ENCODE data around the gene NLN. TPM values are rescaled to one million over a fixed set of nuclear protein-coding genes. Genes with fewer than 3 reads are reported as not detected.
"Not testable (repeated sequence)": the region's sequence is repeated elsewhere in the genome, so short reads cannot be mapped to it uniquely, and the experiment has no call there.

The NLN gene
- total and polyA plus RNA-seq, 2 donors (not counting 1 experiment from before 2014, with no cell fraction given) = 1.7 to 6.8 TPM

GRCh38 chr5:65805089-65805488, 83.1 kb downstream of the NLN start:
- no CpG with 5 or more reads among the region's 2 CpGs for WGBS (ENCODE audit: insufficient coverage)
- H3K27ac Mint-ChIP-seq = no peak overlapping the region

DNA sequence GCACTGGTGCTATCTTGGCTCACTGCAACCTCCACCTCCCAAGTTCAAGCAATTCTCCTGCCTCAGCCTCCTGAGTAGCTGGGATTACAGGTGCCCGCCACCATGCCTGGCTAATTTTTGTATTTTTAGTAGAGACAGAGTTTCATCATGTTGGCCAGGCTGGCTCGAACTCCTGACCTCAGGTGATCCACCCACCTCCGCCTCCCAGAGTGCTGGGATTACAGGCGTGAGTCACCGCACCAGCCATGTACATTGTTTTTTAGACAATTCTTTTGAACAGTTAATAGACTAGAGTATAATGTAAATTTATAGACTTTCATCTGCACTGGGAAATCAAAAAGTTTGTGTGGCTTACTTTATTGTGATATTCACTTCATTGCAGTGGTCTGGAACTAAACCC, 85.5 kb downstream of the NLN start:
- intact Hi-C loops (cut with micrococcal nuclease); H3K4me3 Mint-ChIP-seq; H3K4me1 Mint-ChIP-seq; H3K79me2 ChIP-seq (ENCODE audit: control insufficient read depth, insufficient read depth, low read length); H4K20me1 ChIP-seq (ENCODE audit: control insufficient read depth, insufficient read depth, low read length, poor library complexity, severe bottlenecking); POLR2A ChIA-PET; H3K27me3 ChIP-seq (replicated peaks in 1 of 4; ENCODE audit: control extremely low read depth in 1 of 4, control insufficient read depth in 3 of 4, insufficient read depth in 4 of 4, low read length in 3 of 4); CTCF ChIA-PET; H3K4me2 ChIP-seq (replicated peaks; ENCODE audit: low read depth, low read length, poor library complexity, severe bottlenecking); ATAC-seq (ENCODE audit: low read depth); H3K4me1 ChIP-seq (ENCODE audit: control insufficient read depth in 2 of 2, insufficient read depth in 2 of 2, low read length in 2 of 2); DNase-seq; H3K4me3 ChIP-seq (ENCODE audit: control extremely low read depth in 1 of 5, extremely low read depth in 1 of 5, insufficient read depth in 1 of 5, low read depth in 2 of 5, low read length in 4 of 5); H3K27me3 Mint-ChIP-seq; H3K27ac ChIP-seq (ENCODE audit: low read length in 2 of 2); H3K9me3 Mint-ChIP-seq (ENCODE audit: insufficient read depth); H2AFZ ChIP-seq (ENCODE audit: insufficient read depth, low read depth, low read length, poor library complexity, severe bottlenecking); H3K27ac Mint-ChIP-seq; H3K9ac ChIP-seq (ENCODE audit: low read length); H3K36me3 ChIP-seq (replicated peaks in 1 of 2; ENCODE audit: control extremely low read depth in 1 of 2, control insufficient read depth in 1 of 2, extremely low read depth in 1 of 2, insufficient read depth in 2 of 2, low read length in 1 of 2): not testable (repeated sequence)
- peaks cover 0 to 13% (median 7%) of the 10 kb centered on the region in 3 donors for H3K9me3 ChIP-seq (ENCODE audit: control extremely low read depth in 1 of 3, control insufficient read depth in 2 of 3, insufficient read depth in 1 of 3, low read length in 2 of 3)
- no CpG with 5 or more reads among the region's 5 CpGs for WGBS (ENCODE audit: insufficient coverage)

More at GRCh38 chr5:65805089-65805488, 83.1 kb downstream of the NLN start:
- ATAC-seq (ENCODE audit: low read depth) = no peak
- no peaks in the 10 kb centered on the region for H3K4me1 ChIP-seq (ENCODE audit: control insufficient read depth in 2 of 2, insufficient read depth in 2 of 2, low read length in 2 of 2)
- CTCF ChIA-PET = interaction anchor here (0.8 kb wide), 1 partner anchor 8 kb away, joined by 3 read pairs; no protein-coding TSS in a partner anchor
- no peaks in the 10 kb centered on the region for H3K79me2 ChIP-seq (ENCODE audit: control insufficient read depth, insufficient read depth, low read length)
- Mint-ChIP-seq H3K4me3 (no peak overlapping the region), H3K4me1 (no peaks in the 10 kb centered on the region), H3K27me3 (no peaks in the 10 kb centered on the region), H3K9me3 (ENCODE audit: insufficient read depth) (no peaks in the 10 kb centered on the region)
- peaks cover 0 to 20% (median 10%) of the 10 kb centered on the region in 3 donors for H3K9me3 ChIP-seq (ENCODE audit: control extremely low read depth in 1 of 3, control insufficient read depth in 2 of 3, insufficient read depth in 1 of 3, low read length in 2 of 3)
- no peak overlapping the region for H3K27ac ChIP-seq (ENCODE audit: low read length in 2 of 2)
- H3K9ac ChIP-seq (ENCODE audit: low read length) = no peak overlapping the region
- no peak overlapping the region for H3K4me2 ChIP-seq (replicated peaks; ENCODE audit: low read depth, low read length, poor library complexity, severe bottlenecking)
- intact Hi-C loops (cut with micrococcal nuclease) = no loop called here
- H4K20me1 ChIP-seq (ENCODE audit: control insufficient read depth, insufficient read depth, low read length, poor library complexity, severe bottlenecking) = no peaks in the 10 kb centered on the region
- POLR2A ChIA-PET = no interaction called here
- DNase-seq = no peak
- TF ChIP-seq CTCF (IDR thresholded peaks at IDR 0.05) (no peak), EZH2 (IDR thresholded peaks at IDR 0.05; ENCODE audit: borderline replicate concordance, insufficient read depth, low read depth, low read length, poor library complexity, severe bottlenecking) (no peak)
- no peaks in the 10 kb centered on the region for H3K36me3 ChIP-seq (replicated peaks in 1 of 2; ENCODE audit: control extremely low read depth in 1 of 2, control insufficient read depth in 1 of 2, extremely low read depth in 1 of 2, insufficient read depth in 2 of 2, low read length in 1 of 2)
- H3K4me3 ChIP-seq (ENCODE audit: control extremely low read depth in 1 of 5, extremely low read depth in 1 of 5, insufficient read depth in 1 of 5, low read depth in 2 of 5, low read length in 4 of 5) = no peak overlapping the region
- H3K27me3 ChIP-seq (replicated peaks in 1 of 4; ENCODE audit: control extremely low read depth in 1 of 4, control insufficient read depth in 3 of 4, insufficient read depth in 4 of 4, low read length in 3 of 4) = no peaks in the 10 kb centered on the region
- H2AFZ ChIP-seq (ENCODE audit: insufficient read depth, low read depth, low read length, poor library complexity, severe bottlenecking) = no peak overlapping the region

All from B cell (primary cell).